Common myeloid progenitor, CD34-positive (primary cell): ENCODE results near the gene LGR6.
"Not testable (repeated sequence)": the region's sequence is repeated elsewhere in the genome, so short reads cannot be mapped to it uniquely, and the experiment has no call there.

ENCODE experiments used
- CTCF ChIA-PET: fragments of 350-600 bp; sonication (Branson Sonifier 250); formaldehyde crosslinking; loops from one replicate; lab custom pipeline; 2021; ENCODE audit warnings: antibody characterized with exemption; lab: Charles Lee
- POLR2A ChIA-PET: fragments of 350-600 bp; sonication (Branson Sonifier 250); formaldehyde crosslinking; loops from one replicate; lab custom pipeline; 2021; ENCODE audit warnings: antibody characterized with exemption; lab: Charles Lee
- DNase-seq, 3 donors: peaks; one replicate each; pipeline versions ENCODE4 v3.0.0 to v3.0.0-alpha.2; 2013
- H3K27ac ChIP-seq, 2 experiments: 1 replicate in 1 of 2; 2 replicates in 1 of 2; pipeline ENCODE4 v1.7.0; 2013; ENCODE audit warnings: inconsistent platforms in 2 of 2, low read length in 2 of 2, mild to moderate bottlenecking in 2 of 2, low read depth in 1 of 2, moderate library complexity in 1 of 2; ENCODE audit not compliant: severe bottlenecking in 2 of 2, insufficient read depth in 1 of 2, poor library complexity in 1 of 2
- H3K27me3 ChIP-seq, 5 experiments: replicated peaks in 2 of 5; 1 replicate in 3 of 5; 2 replicates in 2 of 5; pipeline versions ENCODE4 v1.6.1 to v1.7.0; 2013; ENCODE audit warnings: low read length in 4 of 5, mild to moderate bottlenecking in 2 of 5, moderate library complexity in 2 of 5, inconsistent platforms in 1 of 5; ENCODE audit not compliant: insufficient read depth in 5 of 5, control insufficient read depth in 4 of 5
- H3K36me3 ChIP-seq, 4 experiments: 1 replicate in 2 of 4; 2 replicates in 2 of 4; pipeline versions ENCODE4 v1.6.1 to v1.7.0; 2013; ENCODE audit warnings: low read length in 3 of 4, control low read depth in 1 of 4, mild to moderate bottlenecking in 1 of 4; ENCODE audit not compliant: control insufficient read depth in 4 of 4, insufficient read depth in 4 of 4
- H3K4me1 ChIP-seq, 4 experiments: 1 replicate in 3 of 4; 2 replicates in 1 of 4; pipeline versions ENCODE4 v1.6.1 to v1.7.1; 2013; ENCODE audit warnings: low read length in 3 of 4, mild to moderate bottlenecking in 3 of 4, control low read depth in 1 of 4, inconsistent platforms in 1 of 4, moderate library complexity in 1 of 4; ENCODE audit not compliant: control insufficient read depth in 4 of 4, insufficient read depth in 4 of 4; ENCODE audit errors: control extremely low read depth in 1 of 4
- H3K4me3 ChIP-seq, 7 experiments: 1 replicate in 4 of 7; 2 replicates in 3 of 7; pipeline versions ENCODE4 v1.5.1 to v1.7.0; 2013; ENCODE audit warnings: mild to moderate bottlenecking in 7 of 7, low read length in 6 of 7, moderate library complexity in 6 of 7, inconsistent platforms in 2 of 7, low read depth in 2 of 7, control low read depth in 1 of 7; ENCODE audit not compliant: insufficient read depth in 4 of 7, control insufficient read depth in 1 of 7; ENCODE audit errors: extremely low read depth in 1 of 7
- H3K9me3 ChIP-seq, 5 experiments: 1 replicate in 4 of 5; 2 replicates in 1 of 5; pipeline versions ENCODE4 v1.6.1 to v1.7.1; 2013; ENCODE audit warnings: low read length in 4 of 5, mild to moderate bottlenecking in 2 of 5, inconsistent platforms in 1 of 5, low read depth in 1 of 5, moderate library complexity in 1 of 5; ENCODE audit not compliant: control insufficient read depth in 4 of 5, insufficient read depth in 2 of 5; ENCODE audit errors: control extremely low read depth in 1 of 5
- WGBS: methylation state at CpG from one replicate; pipeline ENCODE4 v1.1.5; 2013; ENCODE audit not compliant: insufficient coverage; 5-methylcytosine and 5-hydroxymethylcytosine counted together

Gene LGR6

GRCh38 chr1:202167054-202167453, 26.5 kb upstream of the LGR6 start:
- H3K27me3 ChIP-seq, H3K36me3 ChIP-seq, H3K27ac ChIP-seq, H3K4me3 ChIP-seq, H3K9me3 ChIP-seq: not testable (repeated sequence)
- H3K4me1 ChIP-seq, result peaks cover 6 to 71% (median 59%) of the 10 kb centered on the region in 4 experiments
- ChIA-PET POLR2A (interaction anchor here (0.6 to 1.6 kb wide), 2 partner anchors 12 to 136 kb away, joined by 3 to 4 read pairs; no protein-coding TSS in a partner anchor), CTCF (interaction anchor here (0.6 to 2.2 kb wide), 6 partner anchors 12 to 901 kb away, joined by 3 to 10 read pairs (median 4); no protein-coding TSS in a partner anchor)
- peak in 1 of 3 donors; percentile 29 for DNase-seq
- 90% methylated on average over 12 of the region's 13 CpGs for WGBS

GRCh38 chr1:202167708-202168415, 25.7 kb upstream of the LGR6 start:
- Histone ChIP-seq H3K36me3 (no peaks in the 10 kb centered on the region), H3K9me3 (no peaks in the 10 kb centered on the region), H3K4me1 (peaks cover 3 to 63% (median 51%) of the 10 kb centered on the region in 4 experiments), H3K27ac (no peak overlapping the region), H3K4me3 (no peak overlapping the region), H3K27me3 (no peaks in the 10 kb centered on the region)
- CTCF ChIA-PET, result interaction anchor here (1.0 kb wide), 1 partner anchor 22 kb away, joined by 4 read pairs; no protein-coding TSS in a partner anchor
- POLR2A ChIA-PET, result no interaction called here
- DNase-seq, result no peak
- WGBS, result 76% methylated on average over 15 of the region's 18 CpGs

GRCh38 chr1:202168861-202169260, 24.7 kb upstream of the LGR6 start:
- WGBS, result 92% methylated on average over 7 of the region's 7 CpGs
- POLR2A ChIA-PET, result no interaction called here
- Histone ChIP-seq H3K36me3 (no peaks in the 10 kb centered on the region), H3K4me1 (peaks cover 3 to 53% (median 41%) of the 10 kb centered on the region in 4 experiments), H3K27me3 (no peaks in the 10 kb centered on the region), H3K4me3 (no peak overlapping the region), H3K27ac (no peak overlapping the region), H3K9me3 (no peaks in the 10 kb centered on the region)
- DNase-seq, result no peak
- CTCF ChIA-PET, result interaction anchor here (0.6 to 2.8 kb wide), 2 partner anchors 8 to 25 kb away, joined by 3 to 13 read pairs; partner anchors contain the start of genes LGR6 and PTPN7

GRCh38 chr1:202170726-202171125, 22.9 kb upstream of the LGR6 start:
- 79% methylated on average over 6 of the region's 6 CpGs for WGBS
- Histone ChIP-seq H3K36me3 (no peaks in the 10 kb centered on the region), H3K4me1 (peaks cover 3 to 34% (median 23%) of the 10 kb centered on the region in 4 experiments), H3K27me3 (no peaks in the 10 kb centered on the region), H3K27ac (no peak overlapping the region), H3K4me3 (no peak overlapping the region), H3K9me3 (no peaks in the 10 kb centered on the region)
- ChIA-PET CTCF (interaction anchor here (0.9 to 2.8 kb wide), 4 partner anchors 10 to 160 kb away, joined by 3 to 13 read pairs (median 6); partner anchors contain the start of genes ELF3 and PTPN7), POLR2A (no interaction called here)
- no peak for DNase-seq

GRCh38 chr1:202171292-202172014, 22.1 kb upstream of the LGR6 start:
- no peak for DNase-seq
- H3K4me3 ChIP-seq, result no peak overlapping the region
- POLR2A ChIA-PET, result interaction anchor here (0.7 kb wide), 1 partner anchor 10 kb away, joined by 3 read pairs; no protein-coding TSS in a partner anchor
- CTCF ChIA-PET, result interaction anchor here (1.2 to 2.8 kb wide), 3 partner anchors 9 to 16 kb away, joined by 4 to 13 read pairs (median 9); partner anchors contain the start of gene PTPN7
- no peak overlapping the region for H3K27ac ChIP-seq
- over 99% methylated on average over 11 of the region's 11 CpGs for WGBS
- no peaks in the 10 kb centered on the region for H3K9me3 ChIP-seq
- H3K27me3 ChIP-seq, result no peaks in the 10 kb centered on the region
- peaks cover 2 to 27% (median 15%) of the 10 kb centered on the region in 4 experiments for H3K4me1 ChIP-seq
- H3K36me3 ChIP-seq, result no peaks in the 10 kb centered on the region

GRCh38 chr1:202172015-202172355, 21.6 kb upstream of the LGR6 start:
- Histone ChIP-seq H3K4me3 (no peak overlapping the region), H3K4me1 (peaks cover 0 to 22% (median 12%) of the 10 kb centered on the region in 4 experiments), H3K9me3 (no peaks in the 10 kb centered on the region), H3K36me3 (no peaks in the 10 kb centered on the region), H3K27ac (no peak overlapping the region), H3K27me3 (no peaks in the 10 kb centered on the region)
- DNase-seq, result peak in 2 of 3 donors; percentile 43 to 54
- POLR2A ChIA-PET, result interaction anchor here (0.7 kb wide), 1 partner anchor 11 kb away, joined by 3 read pairs; no protein-coding TSS in a partner anchor
- WGBS, result 96% methylated on average over 5 of the region's 5 CpGs
- CTCF ChIA-PET, result interaction anchor here (1.2 to 2.6 kb wide), 2 partner anchors 8 to 17 kb away, joined by 4 to 9 read pairs; no protein-coding TSS in a partner anchor
